Ishikawa (cell line): Measurements from ENCODE around the gene SMPDL3B.

Source experiments
- CEBPB ChIP-seq: IDR thresholded peaks from 2 replicates; pipeline ENCODE4 v1.6.1; 2012
- CREB1 ChIP-seq: IDR thresholded peaks from 2 replicates; pipeline ENCODE4 v1.6.1; 2012; ENCODE audit warnings: low read depth
- EGR1 ChIP-seq: IDR thresholded peaks from 2 replicates; pipeline ENCODE4 v1.6.1; 2012
- EP300 ChIP-seq: IDR thresholded peaks from 2 replicates; pipeline ENCODE4 v1.6.1; 2012; ENCODE audit warnings: borderline replicate concordance
- FOXM1 ChIP-seq: IDR thresholded peaks from 2 replicates; pipeline ENCODE4 v1.6.1; 2012; ENCODE audit warnings: low read depth, borderline replicate concordance
- NFIC ChIP-seq: IDR thresholded peaks from 2 replicates; pipeline ENCODE4 v1.6.1; 2012
- RAD21 ChIP-seq: IDR thresholded peaks from 2 replicates; pipeline ENCODE4 v1.6.1; 2012; ENCODE audit warnings: low read depth
- TAF1 ChIP-seq: IDR thresholded peaks from 2 replicates; pipeline ENCODE4 v1.6.1; 2012; ENCODE audit warnings: low read depth, mild to moderate bottlenecking
- TCF12 ChIP-seq: IDR thresholded peaks from 2 replicates; pipeline ENCODE4 v1.6.1; 2012; ENCODE audit warnings: low read depth
- TEAD4 ChIP-seq: IDR thresholded peaks from 2 replicates; pipeline ENCODE4 v1.6.1; 2012
- YY1 ChIP-seq: IDR thresholded peaks from 2 replicates; pipeline ENCODE4 v1.6.1; 2012; ENCODE audit warnings: low read depth
- ZBTB7A ChIP-seq: IDR thresholded peaks from 2 replicates; pipeline ENCODE4 v1.6.1; 2012; ENCODE audit warnings: low read depth
- TF ChIP-seq, protein P1 (sequence below): IDR thresholded peaks from 2 replicates; pipeline ENCODE4 v1.6.1; 2012
- TF ChIP-seq, protein P2 (sequence below): IDR thresholded peaks from 2 replicates; pipeline ENCODE4 v1.6.1; 2012
- TF ChIP-seq, protein P3 (sequence below): IDR thresholded peaks from 2 replicates; pipeline ENCODE4 v1.6.1; 2012; ENCODE audit warnings: low read depth, mild to moderate bottlenecking

SMPDL3B gene

GRCh38 chr1:27963393-27963792 is 28.6 kb downstream of the SMPDL3B start:
- TF ChIP-seq CEBPB, result no peak
- no peak for TF ChIP-seq TEAD4
- TF ChIP-seq, protein P1, sequence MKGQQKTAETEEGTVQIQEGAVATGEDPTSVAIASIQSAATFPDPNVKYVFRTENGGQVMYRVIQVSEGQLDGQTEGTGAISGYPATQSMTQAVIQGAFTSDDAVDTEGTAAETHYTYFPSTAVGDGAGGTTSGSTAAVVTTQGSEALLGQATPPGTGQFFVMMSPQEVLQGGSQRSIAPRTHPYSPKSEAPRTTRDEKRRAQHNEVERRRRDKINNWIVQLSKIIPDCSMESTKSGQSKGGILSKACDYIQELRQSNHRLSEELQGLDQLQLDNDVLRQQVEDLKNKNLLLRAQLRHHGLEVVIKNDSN, result no peak
- no peak for TF ChIP-seq EGR1
- no peak for TF ChIP-seq ZBTB7A
- no peak for TF ChIP-seq NFIC
- TF ChIP-seq, protein P2, sequence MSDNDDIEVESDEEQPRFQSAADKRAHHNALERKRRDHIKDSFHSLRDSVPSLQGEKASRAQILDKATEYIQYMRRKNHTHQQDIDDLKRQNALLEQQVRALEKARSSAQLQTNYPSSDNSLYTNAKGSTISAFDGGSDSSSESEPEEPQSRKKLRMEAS, result no peak
- no peak for TF ChIP-seq FOXM1
- no peak for TF ChIP-seq YY1
- TF ChIP-seq EP300, result no peak
- no peak for TF ChIP-seq TAF1
- no peak for TF ChIP-seq TCF12
- TF ChIP-seq, protein P3, sequence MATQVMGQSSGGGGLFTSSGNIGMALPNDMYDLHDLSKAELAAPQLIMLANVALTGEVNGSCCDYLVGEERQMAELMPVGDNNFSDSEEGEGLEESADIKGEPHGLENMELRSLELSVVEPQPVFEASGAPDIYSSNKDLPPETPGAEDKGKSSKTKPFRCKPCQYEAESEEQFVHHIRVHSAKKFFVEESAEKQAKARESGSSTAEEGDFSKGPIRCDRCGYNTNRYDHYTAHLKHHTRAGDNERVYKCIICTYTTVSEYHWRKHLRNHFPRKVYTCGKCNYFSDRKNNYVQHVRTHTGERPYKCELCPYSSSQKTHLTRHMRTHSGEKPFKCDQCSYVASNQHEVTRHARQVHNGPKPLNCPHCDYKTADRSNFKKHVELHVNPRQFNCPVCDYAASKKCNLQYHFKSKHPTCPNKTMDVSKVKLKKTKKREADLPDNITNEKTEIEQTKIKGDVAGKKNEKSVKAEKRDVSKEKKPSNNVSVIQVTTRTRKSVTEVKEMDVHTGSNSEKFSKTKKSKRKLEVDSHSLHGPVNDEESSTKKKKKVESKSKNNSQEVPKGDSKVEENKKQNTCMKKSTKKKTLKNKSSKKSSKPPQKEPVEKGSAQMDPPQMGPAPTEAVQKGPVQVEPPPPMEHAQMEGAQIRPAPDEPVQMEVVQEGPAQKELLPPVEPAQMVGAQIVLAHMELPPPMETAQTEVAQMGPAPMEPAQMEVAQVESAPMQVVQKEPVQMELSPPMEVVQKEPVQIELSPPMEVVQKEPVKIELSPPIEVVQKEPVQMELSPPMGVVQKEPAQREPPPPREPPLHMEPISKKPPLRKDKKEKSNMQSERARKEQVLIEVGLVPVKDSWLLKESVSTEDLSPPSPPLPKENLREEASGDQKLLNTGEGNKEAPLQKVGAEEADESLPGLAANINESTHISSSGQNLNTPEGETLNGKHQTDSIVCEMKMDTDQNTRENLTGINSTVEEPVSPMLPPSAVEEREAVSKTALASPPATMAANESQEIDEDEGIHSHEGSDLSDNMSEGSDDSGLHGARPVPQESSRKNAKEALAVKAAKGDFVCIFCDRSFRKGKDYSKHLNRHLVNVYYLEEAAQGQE, result no peak
- TF ChIP-seq CREB1, result no peak
- no peak for TF ChIP-seq RAD21

DNA sequence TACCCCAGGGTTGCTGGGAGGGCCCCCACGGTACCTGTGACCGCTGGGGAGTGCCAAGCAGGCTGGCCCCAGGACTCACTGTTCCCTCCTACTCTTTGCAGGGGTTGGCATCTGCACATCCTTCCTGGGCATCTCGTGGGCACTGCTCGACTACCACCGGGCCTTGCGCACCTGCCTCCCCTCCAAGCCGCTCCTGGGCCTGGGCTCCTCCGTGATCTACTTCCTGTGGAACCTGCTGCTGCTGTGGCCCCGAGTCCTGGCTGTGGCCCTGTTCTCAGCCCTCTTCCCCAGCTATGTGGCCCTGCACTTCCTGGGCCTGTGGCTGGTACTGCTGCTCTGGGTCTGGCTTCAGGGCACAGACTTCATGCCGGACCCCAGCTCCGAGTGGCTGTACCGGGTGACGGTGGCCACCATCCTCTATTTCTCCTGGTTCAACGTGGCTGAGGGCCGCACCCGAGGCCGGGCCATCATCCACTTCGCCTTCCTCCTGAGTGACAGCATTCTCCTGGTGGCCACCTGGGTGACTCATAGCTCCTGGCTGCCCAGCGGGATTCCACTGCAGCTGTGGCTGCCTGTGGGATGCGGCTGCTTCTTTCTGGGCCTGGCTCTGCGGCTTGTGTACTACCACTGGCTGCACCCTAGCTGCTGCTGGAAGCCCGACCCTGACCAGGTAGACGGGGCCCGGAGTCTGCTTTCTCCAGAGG is 31.8 kb downstream of the SMPDL3B start:
- TF ChIP-seq EGR1 (no peak), YY1 (no peak), TAF1 (no peak), TEAD4 (no peak), ZBTB7A (no peak), CREB1 (no peak), CEBPB (no peak), RAD21 (no peak), TCF12 (no peak)
- TF ChIP-seq, protein P1, result no peak

GRCh38 chr1:27967106-27967883 is 32.5 kb downstream of the SMPDL3B start:
- TF ChIP-seq EGR1, result no peak
- TF ChIP-seq YY1, result no peak
- no peak for TF ChIP-seq RAD21
- TF ChIP-seq, protein P2, result no peak
- no peak for TF ChIP-seq CREB1
- TF ChIP-seq EP300, result no peak
- no peak for TF ChIP-seq FOXM1
- no peak for TF ChIP-seq CEBPB
- TF ChIP-seq, protein P3, result no peak
- TF ChIP-seq TCF12, result no peak
- no peak for TF ChIP-seq NFIC
- no peak for TF ChIP-seq TEAD4
- no peak for TF ChIP-seq ZBTB7A
- no peak for TF ChIP-seq TAF1
- TF ChIP-seq, protein P1, result no peak

DNA sequence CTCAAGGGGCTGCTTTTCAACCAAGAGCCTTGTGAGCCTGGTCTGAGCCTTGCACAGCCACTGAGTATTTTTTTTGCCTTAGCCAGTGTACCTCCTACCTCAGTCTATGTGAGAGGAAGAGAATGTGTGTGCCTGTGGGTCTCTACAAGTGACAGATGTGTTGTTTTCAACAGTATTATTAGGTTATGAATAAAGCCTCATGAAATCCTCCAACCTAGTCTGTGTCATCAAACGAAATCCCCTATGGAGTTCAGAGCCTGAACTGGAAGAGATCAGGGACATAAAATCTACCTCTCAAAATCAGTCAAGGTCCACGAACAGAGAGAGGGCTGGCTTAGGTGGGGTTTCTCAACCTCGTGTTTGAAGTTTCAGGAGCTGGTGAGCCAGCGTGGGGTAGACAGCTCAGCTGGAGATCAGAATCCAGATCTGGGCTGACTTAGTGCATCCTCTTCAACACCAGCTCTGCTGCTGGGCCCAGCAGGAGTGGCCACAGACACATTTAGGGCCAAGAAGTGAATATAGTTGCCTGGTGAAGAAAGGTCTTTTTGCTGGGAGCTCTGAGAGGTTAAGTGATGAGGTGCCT is 33.2 kb downstream of the SMPDL3B start:
- TF ChIP-seq TEAD4, result no peak

- no peak for TF ChIP-seq RAD21
- no peak for TF ChIP-seq NFIC
- TF ChIP-seq, protein P3, result no peak
- TF ChIP-seq, protein P1, result no peak
- no peak for TF ChIP-seq TCF12
Observed at GRCh38 chr1:27968692-27969091, 33.9 kb downstream of the SMPDL3B start.
